Pancreas (tissue), 10 donors: ENCODE results near the gene LRRFIP2. TPM values are rescaled to one million over a fixed set of nuclear protein-coding genes. Genes with fewer than 3 reads are reported as not detected.
"Not testable (repeated sequence)": the region's sequence is repeated elsewhere in the genome, so short reads cannot be mapped to it uniquely, and the experiment has no call there.

Experiments
- ATAC-seq, 4 donors: fragments of 200-7000 bp; cut with Tn5 transposase; one replicate each; pipeline versions ENCODE4 v1.8.0 to v1.9.1; 2020; ENCODE audit warnings: mild to moderate bottlenecking in 4 of 4, moderate library complexity in 4 of 4
- DNase-seq, 6 donors: peaks; one replicate each; pipeline ENCODE4 v3.0.0-alpha.2; 2020
- FAIRE-seq: peaks from 2 replicates; lab custom pipeline; 2012; peaks lifted over from hg19 to GRCh38; lab: Jason Lieb, UNC
- H3K27ac ChIP-seq, 4 donors: fragments of 200-600 bp; sonication (generic); 1 replicate in 3 of 4; 2 replicates in 1 of 4; pipeline versions ENCODE4 v1.5.0 to v1.8.0; 2020
- H3K27me3 ChIP-seq, 4 donors: fragments of 200-600 bp; one replicate each; pipeline ENCODE4 v1.8.0; 2021
- H3K36me3 ChIP-seq, 3 donors: fragments of 200-600 bp; sonication (generic) in 1 of 3; one replicate each; pipeline versions ENCODE4 v1.5.0 to v1.8.0; 2020 to 2021
- H3K4me1 ChIP-seq, 3 donors: fragments of 200-600 bp; one replicate each; pipeline ENCODE4 v1.8.0; 2021
- H3K4me3 ChIP-seq, 4 donors: fragments of 200-600 bp; sonication (generic) in 2 of 4; one replicate each; pipeline versions ENCODE4 v1.5.0 to v1.8.0; 2020 to 2021
- H3K9me3 ChIP-seq, 4 donors: fragments of 200-600 bp; one replicate each; pipeline ENCODE4 v1.8.0; 2021
- WGBS, 2 donors: extraction: QIAGEN DNeasy Blood & Tissue Kit; methylation state at CpG; one replicate each; pipeline ENCODE4 v1.1.7; 2013; 5-methylcytosine and 5-hydroxymethylcytosine counted together
- intact Hi-C, 3 donors: fragments of 100-400 bp; cut with DNase I; formaldehyde crosslinking; loops; one replicate each; pipeline versions ENCODE4 v1.11.1 to v1.14.2; 2022
- polyA plus RNA-seq, 2 donors: library from polyadenylated mRNA; stranded (reverse); fragments of 200-250 nt; gene quantifications; one replicate each; pipeline ENCODE4 v1.2.3, GENCODE V29; 2013
- total RNA-seq, 6 donors: library from RNA; stranded (reverse); fragmentation: NEBNext Ultra II Directional in 4 of 6; extraction: Animal tissue kit (Norgen Biotek cat#: 25700) in 4 of 6; gene quantifications; one replicate each; pipeline versions ENCODE4 v1.2.1 to v1.2.4, GENCODE V29; 2021 to 2023
- TF ChIP-seq, protein P1 (sequence below), 4 donors: fragments of 200-600 bp; sonication (generic) in 3 of 4; IDR thresholded peaks; one replicate each; pipeline versions ENCODE4 v1.5.0 to v1.8.0; 2021; ENCODE audit warnings: antibody characterized with exemption in 4 of 4
- donor health status: healthy with polysubstance abuse.
- donor health status: DM: no; HTN: no; CAD: no; lungs with moderate emphysema.
- donor health status: DM: no; HTN: no; CAD: no.
- donor health status: control.
- donor health status: control.
- donor health status: Bipolar disorder and iron deficiency.
- donor health status: DM: yes; HTN: yes; CAD: no.
- donor health status: DM: no; HTN: no; CAD: no.
- donor health status: DM: no; HTN: no; CAD: no.
- donor health status: DM: yes; HTN: yes; CAD: no.

The LRRFIP2 gene
- total and polyA plus RNA-seq, 8 donors, result 14.6 to 35.7 (median 21.8) TPM

DNA sequence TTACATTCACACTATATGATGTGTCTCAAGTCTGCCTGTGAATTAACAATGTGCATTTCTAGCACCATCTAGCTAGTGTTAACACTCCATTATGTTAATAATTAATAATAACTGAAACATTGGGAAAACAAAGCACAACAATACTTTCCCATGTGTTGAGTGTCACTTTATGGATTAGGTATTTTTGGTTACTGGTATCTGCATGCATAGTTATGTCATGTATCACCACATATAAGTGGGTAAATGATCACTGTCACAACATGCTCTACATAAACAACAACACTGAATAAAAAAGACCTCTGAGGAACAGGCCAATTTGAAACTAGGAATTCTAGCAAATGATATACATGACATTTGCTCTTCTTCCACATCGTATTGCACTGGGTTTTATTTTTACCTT lies 106.4 kb downstream of the LRRFIP2 start:
- FAIRE-seq (no peak), ATAC-seq (no peak), DNase-seq (no peak)
- no peak overlapping the region for H3K4me3 ChIP-seq
- H3K27ac ChIP-seq, result no peak overlapping the region
- H3K36me3 ChIP-seq, result peaks cover 0 to 5% (median 0%) of the 10 kb centered on the region in 3 donors
- intact Hi-C loops, result no loop called here
- no peaks in the 10 kb centered on the region for H3K9me3 ChIP-seq
- H3K4me1 ChIP-seq, result no peaks in the 10 kb centered on the region
- 88 to 89% methylated on average over 1 of the region's 1 CpG for WGBS, 2 donors
- no peaks in the 10 kb centered on the region for H3K27me3 ChIP-seq
- TF ChIP-seq, protein P1, sequence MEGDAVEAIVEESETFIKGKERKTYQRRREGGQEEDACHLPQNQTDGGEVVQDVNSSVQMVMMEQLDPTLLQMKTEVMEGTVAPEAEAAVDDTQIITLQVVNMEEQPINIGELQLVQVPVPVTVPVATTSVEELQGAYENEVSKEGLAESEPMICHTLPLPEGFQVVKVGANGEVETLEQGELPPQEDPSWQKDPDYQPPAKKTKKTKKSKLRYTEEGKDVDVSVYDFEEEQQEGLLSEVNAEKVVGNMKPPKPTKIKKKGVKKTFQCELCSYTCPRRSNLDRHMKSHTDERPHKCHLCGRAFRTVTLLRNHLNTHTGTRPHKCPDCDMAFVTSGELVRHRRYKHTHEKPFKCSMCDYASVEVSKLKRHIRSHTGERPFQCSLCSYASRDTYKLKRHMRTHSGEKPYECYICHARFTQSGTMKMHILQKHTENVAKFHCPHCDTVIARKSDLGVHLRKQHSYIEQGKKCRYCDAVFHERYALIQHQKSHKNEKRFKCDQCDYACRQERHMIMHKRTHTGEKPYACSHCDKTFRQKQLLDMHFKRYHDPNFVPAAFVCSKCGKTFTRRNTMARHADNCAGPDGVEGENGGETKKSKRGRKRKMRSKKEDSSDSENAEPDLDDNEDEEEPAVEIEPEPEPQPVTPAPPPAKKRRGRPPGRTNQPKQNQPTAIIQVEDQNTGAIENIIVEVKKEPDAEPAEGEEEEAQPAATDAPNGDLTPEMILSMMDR (IDR thresholded peaks at IDR 0.05), result no peak

DNA sequence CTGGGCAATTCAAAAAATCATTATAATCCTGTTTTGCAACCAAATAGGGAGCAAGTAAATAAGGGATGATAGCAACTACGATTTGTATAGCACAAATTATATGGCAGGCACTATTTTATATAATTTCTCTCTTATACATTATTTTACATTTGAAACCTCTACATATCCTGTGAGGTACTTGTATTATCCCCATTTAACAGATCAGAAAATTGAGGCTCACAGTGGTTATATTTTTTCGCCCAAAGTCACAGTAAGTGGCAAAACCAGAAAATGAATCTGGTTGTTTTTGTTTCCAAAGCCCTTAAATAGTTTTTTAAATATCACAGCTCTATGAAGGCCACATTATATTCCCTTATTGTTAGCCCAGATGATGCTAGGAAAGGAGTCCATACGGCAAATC lies 106.8 kb downstream of the LRRFIP2 start:
- Histone ChIP-seq H3K4me3 (no peak overlapping the region), H3K9me3 (no peaks in the 10 kb centered on the region), H3K27ac (no peak overlapping the region), H3K36me3 (peaks cover 0 to 8% (median 0%) of the 10 kb centered on the region in 3 donors), H3K4me1 (no peaks in the 10 kb centered on the region), H3K27me3 (no peaks in the 10 kb centered on the region)
- TF ChIP-seq, protein P1 (IDR thresholded peaks at IDR 0.05), result no peak
- intact Hi-C loops, result no loop called here
- DNase-seq (no peak), FAIRE-seq (no peak), ATAC-seq (no peak)
- WGBS, 2 donors, result 86 to 87% methylated on average over 3 of the region's 3 CpGs

DNA sequence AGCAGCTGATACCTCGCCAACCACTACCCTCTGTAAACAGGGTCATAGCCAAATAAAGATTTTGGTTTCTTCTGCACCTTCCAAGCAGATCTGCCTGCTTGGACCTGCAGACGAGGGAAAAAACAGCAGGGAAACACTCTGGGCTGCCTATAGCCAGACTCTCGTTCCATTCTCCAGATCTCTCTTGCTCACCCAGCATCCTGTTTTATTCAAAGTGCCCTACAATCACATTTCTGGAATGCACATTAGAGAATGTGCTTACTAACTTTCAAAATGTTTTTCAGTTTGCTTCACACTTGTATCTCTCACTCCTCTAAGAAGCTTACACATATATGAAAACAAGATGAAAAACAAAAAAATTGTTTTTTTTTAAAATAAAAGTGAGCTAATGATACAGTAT lies 109.6 kb downstream of the LRRFIP2 start:
- DNase-seq, result no peak
- no peak for FAIRE-seq

DNA sequence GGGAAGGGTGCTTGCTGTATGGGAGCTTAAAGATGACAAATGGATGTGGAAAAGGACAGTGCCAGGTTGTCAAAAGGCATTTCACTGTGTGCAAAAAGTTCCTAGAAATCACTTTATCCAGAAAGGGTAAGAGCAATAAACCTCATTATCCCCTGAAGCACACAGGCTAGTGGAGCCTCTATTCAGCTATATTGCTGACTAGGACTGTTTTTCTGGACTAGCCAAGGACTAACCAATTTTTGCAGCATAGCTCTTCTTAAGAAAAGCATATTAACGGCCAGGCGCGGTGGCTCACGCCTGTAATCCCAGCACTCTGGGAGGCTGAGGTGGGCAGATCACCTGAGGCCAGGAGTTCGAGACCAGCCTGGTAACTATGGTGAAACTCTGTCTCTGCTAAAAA lies 116.3 kb downstream of the LRRFIP2 start:
- Histone ChIP-seq H3K27me3 (no peaks in the 10 kb centered on the region), H3K9me3 (no peaks in the 10 kb centered on the region), H3K36me3 (peaks cover 0 to 20% (median 11%) of the 10 kb centered on the region in 3 donors), H3K4me3 (no peak overlapping the region), H3K4me1 (peaks cover 0 to 3% (median 0%) of the 10 kb centered on the region in 3 donors), H3K27ac (no peak overlapping the region)
- FAIRE-seq, result no peak
- DNase-seq, result no peak
- 95% methylated on average over 5 of the region's 5 CpGs for WGBS, 2 donors
- intact Hi-C loops, result no loop called here
- no peak for ATAC-seq
- TF ChIP-seq, protein P1 (IDR thresholded peaks at IDR 0.05), result no peak

More for the DNA sequence above, 109.6 kb downstream of the LRRFIP2 start:
- Histone ChIP-seq H3K9me3 (no peaks in the 10 kb centered on the region), H3K27me3 (no peaks in the 10 kb centered on the region), H3K4me1 (no peaks in the 10 kb centered on the region), H3K36me3 (peaks cover 0 to 8% (median 0%) of the 10 kb centered on the region in 3 donors), H3K4me3 (no peak overlapping the region), H3K27ac (no peak overlapping the region)
- WGBS, 2 donors, result 92 to 97% methylated on average over 3 of the region's 3 CpGs
- intact Hi-C loops, result no loop called here
- ATAC-seq, result no peak
- TF ChIP-seq, protein P1 (IDR thresholded peaks at IDR 0.05), result no peak

DNA sequence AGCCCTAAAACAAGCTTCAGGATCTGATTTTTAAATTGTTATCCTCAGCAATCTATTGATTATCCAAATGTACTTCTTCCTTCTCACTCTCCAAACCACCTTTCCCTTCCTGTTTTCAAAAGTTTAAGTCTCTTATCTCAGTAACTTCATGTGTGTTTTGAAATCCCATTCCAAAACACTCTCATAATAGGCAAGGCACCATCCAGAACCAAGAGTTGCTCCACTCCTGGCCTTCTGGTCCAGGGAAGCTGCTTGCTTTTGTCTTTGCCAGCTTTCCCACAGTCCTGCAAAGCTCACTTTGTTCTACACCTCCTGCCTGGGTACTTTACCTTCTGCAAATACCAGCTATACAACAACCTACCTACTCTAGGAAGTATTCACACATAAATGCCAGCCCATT lies 117.6 kb downstream of the LRRFIP2 start:
- H3K4me1 ChIP-seq, result peaks cover 0 to 6% (median 0%) of the 10 kb centered on the region in 3 donors
- no peaks in the 10 kb centered on the region for H3K9me3 ChIP-seq
- DNase-seq, result no peak
- H3K36me3 ChIP-seq, result peaks cover 0 to 21% (median 11%) of the 10 kb centered on the region in 3 donors
- H3K4me3 ChIP-seq, result no peak overlapping the region
- intact Hi-C loops, result no loop called here
- no peak for ATAC-seq
- no peak overlapping the region for H3K27ac ChIP-seq
- no peaks in the 10 kb centered on the region for H3K27me3 ChIP-seq
- FAIRE-seq, result no peak
- TF ChIP-seq, protein P1 (IDR thresholded peaks at IDR 0.05), result no peak

DNA sequence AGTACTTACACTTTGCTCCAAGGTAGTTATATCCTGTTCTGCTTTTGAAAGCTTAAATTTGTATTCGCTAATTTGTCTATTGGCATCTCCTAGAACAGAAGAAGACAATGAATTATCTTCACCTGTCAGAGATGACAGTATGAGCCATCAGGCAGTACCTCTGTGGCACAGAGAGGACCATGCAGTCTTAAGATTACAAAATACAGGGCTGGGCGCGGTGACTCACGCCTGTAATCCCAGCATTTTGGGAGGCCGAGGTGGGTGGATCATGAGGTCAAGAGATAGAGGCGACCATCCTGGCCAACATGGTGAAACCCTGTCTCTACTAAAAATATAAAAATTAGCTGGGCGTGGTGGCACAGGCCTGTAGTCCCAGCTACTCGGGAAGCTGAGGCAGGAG lies 119.3 kb downstream of the LRRFIP2 start:
- H3K36me3 ChIP-seq, result peaks cover 0 to 30% (median 16%) of the 10 kb centered on the region in 3 donors
- DNase-seq, intact Hi-C loops, FAIRE-seq, H3K4me1 ChIP-seq, ATAC-seq, H3K9me3 ChIP-seq, H3K27me3 ChIP-seq, H3K4me3 ChIP-seq: not testable (repeated sequence)
- WGBS, 2 donors, result 95 to 98% methylated on average over 8 of the region's 8 CpGs
- peak overlapping the region in 1 of 4 donors; percentile 8 for H3K27ac ChIP-seq
